GM21447 (cell line): Measurements from ENCODE around the gene MSMB.
"Not testable (repeated sequence)": the region's sequence is repeated elsewhere in the genome, so short reads cannot be mapped to it uniquely, and the experiment has no call there.

Experiments
- ATAC-seq: cut with Tn5 transposase; IDR thresholded peaks from one replicate; pipeline ENCODE4 v1.9.1; 2021; ENCODE audit not compliant: unreplicated experiment

Gene MSMB

DNA sequence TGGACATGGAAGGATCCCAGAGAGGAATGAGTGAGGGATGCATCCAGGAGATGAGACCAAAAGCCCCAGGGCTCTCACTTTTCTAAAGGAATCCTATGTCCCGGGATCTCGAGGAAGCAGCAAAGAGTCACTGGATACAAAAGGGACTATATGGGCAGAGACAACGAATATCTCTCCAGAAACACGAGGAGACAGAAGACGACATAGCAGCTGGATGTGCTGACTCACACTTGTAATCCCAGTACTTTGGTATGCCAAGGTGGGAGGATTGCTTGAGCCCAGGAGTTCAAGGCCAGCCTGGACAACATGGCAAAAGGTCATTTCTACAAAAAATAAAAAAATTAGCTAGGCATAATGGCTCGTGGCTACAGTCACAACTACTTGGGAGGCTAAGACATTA is 24.7 kb upstream of the MSMB start:
- no peak for ATAC-seq

DNA sequence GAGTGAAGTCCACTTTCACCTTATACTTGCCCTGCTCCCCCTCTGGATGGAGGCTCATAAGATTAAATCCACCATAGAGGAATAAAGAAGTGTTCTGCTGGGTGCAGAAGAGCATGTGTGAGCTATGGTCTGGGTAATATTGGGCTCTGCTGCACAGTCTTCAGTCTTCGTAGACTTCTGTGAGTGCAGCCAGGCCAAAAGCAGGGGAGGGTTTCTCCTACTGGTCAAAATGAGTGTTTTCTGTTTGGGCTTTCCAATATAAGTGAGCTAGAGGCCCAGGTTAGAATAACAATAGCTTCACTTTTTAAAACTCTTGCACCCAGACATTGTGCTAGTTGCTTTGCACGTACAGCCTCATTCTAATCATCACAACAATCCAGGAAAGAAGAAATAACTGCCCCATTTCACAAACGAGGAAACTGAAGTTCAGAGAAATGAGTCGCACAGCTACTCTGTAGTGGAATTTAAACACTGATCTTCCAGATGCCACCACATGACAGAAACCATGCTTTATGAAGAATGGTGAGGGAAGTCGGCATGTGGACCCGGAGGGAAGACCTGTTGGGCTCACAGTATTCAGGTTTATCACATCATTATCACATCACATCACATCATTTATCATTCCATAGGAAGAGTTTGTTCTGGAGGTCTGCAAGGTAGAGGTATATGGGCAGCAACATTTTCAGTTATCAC is 23.8 kb upstream of the MSMB start:
- no peak for ATAC-seq

DNA sequence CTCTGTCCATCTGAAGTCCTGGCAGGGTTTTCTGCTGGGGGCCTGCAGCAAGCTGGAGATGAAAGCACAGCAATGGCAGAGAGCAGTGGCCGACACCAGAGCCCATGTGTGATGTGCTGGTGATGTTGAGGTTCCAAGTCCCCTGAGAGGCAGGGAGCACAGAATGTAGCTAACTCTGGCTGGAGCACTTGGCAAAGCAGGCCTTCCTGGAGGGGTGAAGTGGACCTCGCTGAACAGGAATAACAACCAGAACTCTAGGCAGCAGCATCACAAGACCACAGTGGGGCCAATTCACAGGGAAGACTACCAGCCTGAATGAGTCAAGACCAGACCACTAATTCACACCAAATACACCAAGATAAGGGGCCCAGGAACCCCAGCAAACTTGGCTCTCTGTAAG is 22.8 kb upstream of the MSMB start:
- no peak for ATAC-seq

DNA sequence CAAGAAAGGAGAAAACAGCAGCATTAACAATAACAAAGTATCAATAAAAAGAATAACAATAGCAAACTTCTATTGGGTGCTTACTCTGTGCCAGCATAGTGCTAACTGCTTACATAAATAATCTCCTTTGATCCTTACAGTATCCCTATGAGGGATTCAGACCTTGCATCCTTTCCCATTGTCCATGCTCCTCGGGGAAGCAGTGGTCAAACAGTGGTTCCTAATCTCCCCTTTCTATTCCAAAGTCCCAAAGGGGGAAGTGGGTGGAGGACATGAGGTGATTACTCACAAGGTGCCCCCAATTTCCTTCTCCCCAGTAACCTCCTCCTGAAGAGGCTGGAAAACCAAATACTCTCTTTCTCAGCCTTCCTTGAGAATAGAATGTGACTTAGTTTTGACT is 22.0 kb upstream of the MSMB start:
- ATAC-seq: no peak

DNA sequence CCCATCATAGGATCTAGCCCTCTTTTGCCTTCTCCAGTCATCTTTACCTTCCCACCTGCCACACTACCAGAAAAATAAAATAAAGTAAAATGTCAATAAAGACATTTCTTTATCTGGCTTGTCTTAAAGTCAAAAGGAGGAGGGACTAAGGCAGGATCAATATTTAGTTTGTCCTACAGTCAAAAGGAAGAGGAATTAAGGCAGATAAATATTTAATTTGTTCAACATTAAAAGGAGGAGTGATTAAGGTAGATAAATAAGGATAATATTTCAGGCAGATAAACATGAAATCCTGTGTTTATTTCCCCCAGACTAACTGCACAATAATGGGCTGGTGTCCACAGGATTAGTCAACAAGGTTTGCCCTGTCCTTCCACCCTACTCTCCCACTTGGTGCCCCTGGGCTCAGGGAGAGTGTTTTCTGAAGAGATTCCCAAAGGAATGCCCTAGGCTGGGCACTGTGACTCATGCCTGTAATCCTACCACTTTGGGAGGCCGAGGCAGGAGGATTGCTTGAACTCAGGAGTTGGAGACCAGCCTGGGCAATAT is 18.3 kb upstream of the MSMB start:
- no peak for ATAC-seq

DNA sequence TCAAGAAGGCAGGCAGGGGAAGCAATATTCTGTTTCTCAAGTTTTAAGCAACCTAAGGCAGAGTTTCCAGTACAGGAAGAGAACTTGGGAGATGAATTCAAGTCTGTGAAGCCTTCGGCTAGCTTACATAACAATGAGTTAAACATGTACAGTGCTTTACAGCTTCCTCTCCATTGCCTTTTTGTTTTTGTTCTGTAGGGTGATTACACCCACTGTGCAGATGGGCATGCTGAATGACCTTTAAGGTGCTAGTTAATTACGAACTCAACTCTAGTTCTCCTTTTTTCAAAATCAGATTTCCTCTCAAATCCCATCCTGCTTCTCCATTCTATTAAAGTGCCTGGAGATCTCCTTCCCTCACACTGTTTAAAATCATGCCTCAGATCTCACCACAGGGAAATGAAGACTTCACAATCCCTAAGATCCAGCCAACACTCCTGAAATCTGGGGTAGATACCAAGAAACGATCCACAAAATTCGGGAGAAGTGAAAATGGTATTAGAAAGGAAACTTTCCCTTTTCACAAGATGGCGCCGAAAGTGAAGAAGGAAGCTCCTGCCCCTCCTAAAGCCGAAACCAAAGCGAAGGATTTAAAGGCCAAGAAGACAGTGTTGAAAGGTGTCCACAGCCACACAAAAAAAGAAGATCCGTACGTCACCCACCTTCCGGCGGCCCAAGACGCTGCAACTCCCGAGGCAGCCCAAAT is 16.8 kb upstream of the MSMB start:
- ATAC-seq: no peak

DNA sequence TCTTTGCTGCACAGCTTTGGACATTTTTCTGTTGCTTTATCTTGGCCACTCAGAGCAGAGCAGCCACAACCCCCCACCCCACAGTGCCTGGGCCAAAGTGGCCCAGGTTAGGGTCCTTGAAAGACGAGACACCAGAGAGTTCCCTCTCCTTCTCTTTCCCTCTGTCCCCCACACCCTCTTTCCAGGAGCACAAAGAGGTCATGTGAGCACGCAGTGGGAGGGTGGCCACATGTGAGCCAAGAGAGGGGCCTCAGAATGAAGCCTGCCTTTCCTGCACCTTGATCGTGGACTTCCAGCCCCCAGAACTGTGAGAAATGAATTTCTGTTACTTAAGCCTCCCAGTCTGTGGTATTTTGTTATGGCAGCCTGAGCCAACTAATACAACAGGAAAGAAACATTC is 14.6 kb upstream of the MSMB start:
- ATAC-seq: no peak

DNA sequence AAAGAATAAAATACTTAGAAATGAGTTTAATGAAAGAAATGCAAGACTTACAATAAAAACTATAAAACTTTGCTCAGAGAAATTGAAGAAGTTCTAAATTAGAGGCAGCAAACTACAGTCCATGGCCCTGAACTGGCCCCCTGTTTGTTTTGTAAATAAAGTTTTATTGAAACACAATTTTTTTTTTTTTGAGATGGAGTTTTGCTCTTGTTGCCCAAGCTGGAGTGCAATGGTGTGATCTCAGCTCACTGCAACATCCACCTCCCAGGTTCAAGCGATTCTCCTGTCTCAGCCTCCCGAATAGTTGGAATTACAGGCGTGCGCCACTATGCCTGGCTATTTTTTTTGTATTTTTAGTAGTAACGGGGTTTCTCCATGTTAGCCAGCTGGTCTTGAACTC is 11.9 kb upstream of the MSMB start:
- not testable (repeated sequence) for ATAC-seq

DNA sequence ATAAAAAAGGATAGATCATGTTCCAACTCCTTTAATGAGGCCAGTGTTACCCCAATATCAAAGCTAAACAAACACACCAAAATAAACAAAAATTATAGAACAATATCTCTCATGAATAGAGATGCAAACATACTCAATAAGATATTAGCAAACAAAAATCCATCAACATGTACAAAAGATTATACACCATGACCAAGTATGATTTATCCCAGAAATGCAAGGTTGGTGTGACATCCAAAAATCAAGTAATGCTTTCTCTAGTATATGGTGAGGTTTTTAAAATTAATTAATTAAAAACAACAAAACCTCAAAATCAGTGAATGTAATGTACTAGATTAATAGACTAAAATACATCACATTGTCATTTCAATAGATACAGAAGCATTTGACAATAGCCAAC is 11.0 kb upstream of the MSMB start:
- ATAC-seq: no peak

DNA sequence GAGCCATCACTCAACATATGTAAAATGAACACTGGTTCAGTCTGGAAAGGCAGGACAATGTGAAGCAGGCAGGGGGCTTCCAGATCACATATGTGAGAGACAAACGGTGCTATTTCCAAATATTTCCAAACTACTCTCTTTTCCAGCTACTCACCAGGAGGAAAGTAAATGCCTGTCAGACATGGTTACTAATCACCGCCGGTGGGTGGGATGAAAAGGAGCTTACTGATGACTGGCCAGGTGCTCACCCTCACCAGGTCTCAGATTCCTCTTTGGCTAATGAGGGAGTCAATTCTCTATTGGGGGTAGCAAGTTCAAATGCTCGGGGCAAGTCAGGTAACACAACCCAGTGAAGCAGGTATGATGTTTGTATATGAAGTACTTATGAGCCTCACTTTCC is 9.7 kb upstream of the MSMB start:
- ATAC-seq: no peak

DNA sequence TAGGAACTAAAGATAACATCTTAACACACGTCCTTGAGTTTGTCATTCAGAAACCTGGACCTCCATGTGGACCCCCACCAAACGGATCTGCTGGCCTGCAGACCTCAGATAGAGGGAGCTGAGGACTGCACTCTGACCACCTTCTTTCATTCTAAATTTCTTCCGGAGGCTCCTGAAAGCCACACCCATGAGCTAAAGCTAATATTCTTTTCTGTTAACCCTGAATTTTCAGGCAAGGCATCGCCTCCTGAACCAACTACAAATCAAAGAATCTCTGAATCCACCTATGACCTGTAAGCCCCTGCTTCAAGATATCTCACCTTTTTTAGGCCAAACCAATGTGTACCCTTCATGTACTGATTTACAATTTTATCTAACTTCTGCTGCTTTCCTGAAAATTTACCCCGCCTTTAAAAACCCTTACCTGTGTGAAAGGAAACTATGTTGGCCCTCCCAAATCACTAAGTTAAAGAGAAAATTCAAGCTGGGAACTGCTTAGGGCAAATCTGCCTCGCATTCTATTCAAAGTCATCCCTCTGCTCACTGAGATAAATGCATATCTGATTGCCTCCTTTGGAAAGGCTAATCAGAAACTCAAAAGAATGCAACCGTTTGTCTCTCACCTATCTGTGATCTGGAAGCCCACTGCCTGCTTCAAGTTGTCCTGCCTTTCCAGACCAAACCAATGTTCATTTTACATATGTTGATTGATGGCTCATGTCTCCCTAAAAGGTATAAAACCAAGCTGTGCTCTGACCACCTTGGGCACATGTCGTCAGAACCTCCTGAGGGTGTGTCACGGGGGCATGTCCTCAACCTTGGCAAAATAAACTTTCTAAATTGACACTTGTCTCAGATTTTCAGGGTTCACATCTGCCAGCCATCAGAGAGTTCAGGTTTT is 7.7 kb upstream of the MSMB start:
- no peak for ATAC-seq

DNA sequence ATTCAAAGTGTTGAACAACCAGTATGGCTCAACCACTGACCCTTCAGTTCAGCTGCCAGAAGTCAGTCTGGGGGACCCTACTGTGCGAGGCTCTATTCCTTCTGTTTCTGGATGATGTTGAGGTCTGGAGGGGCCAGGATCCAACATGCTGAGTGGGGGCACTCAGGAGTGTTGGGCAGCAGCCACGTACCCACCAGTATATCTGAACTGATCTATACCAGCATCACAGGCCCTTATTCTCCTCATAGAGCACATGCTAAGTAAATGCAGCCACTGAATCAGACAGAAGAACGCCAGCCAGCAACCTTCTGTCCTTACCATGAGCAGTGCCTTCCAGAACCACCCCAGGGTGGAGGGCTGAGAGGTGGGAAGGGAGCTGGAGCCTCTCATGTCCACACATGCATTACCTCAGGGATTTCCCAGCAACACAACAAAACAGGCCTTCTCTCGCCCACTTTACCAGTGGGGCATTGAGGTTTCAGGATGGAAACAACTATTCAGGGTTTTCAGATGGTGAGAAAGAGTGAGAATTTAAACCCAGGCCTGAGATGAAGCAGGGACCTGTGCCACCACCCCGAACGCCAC is 6.8 kb upstream of the MSMB start:
- ATAC-seq: no peak

DNA sequence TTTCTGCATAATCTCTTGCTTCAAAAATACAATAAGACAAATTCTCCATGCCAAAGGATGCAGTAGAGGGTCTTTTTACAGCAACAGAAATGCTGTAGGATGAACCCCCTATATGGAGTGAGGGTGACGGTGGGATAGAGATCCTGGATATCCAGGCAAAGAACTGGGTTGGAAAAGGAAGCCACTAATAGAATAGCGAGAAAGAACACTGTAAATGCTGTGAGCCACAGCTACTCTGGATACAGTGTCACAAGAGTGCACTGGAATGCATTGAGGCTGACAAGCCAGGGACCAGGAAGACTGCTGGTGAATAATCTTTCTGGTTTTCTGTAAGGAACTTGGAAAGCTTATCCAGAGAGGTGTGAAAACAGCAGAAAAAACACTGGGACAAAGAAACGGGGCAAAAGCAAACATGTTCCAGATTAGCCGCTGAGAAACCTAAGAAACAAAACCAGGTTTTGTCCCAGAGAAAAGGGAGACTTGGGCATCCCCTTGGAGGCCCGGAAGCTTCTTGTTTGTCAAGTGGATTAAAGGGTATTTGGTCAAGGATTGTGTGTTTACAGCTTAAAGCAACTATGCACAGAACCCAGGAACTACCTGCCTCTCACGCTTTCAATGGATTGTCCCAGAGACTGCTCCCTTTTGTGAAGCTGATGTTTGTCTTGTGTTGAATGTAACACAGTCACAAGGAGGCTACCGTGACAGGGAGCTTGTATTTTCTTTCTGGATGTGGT is 6.2 kb upstream of the MSMB start:
- no peak for ATAC-seq

DNA sequence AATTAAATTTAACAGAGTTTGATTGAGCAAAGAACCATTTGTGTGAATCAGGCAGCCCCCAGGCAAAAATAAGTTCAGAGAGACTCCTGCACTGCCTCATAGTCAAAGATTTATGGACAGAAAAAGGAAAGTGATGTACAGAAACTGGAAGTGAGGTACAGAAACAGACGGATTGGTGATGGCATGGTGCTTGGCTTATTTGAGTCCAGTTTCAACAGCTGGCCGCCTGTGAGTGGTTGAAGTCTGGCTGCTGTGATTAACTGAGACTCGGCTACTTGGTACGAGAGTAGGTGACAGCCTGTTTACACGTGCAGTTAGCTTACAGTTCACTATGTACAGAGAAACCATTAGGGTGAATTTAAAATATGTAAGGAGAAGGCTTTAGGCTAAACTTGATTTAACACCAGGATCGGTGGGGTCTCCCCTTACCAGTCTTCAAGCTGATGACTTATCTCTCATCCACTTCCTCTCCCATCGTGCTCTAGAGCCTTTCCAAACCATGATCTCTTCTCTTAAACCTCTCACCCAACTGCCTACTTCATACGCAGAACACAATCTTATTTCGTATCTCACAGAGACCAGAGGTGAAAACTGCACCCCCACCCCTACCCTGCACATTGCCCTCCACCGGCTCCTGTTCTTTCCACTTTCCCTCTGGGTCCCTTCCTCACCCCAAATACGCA is 5.0 kb upstream of the MSMB start:
- no peak for ATAC-seq

DNA sequence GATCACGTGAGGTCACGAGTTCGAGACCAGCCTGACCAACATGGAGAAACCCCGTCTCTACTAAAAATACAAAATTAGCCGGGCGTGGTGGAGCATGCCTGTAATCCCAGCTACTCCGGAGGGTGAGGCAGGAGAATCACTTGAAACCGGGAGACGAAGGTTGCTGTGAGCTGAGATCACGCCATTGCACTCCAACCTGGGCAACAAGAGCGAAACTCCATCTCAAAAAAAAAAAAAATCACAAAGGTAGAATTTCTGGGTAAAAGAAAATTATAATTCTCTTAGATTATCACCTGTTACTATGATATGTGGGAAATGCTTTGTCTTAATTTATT is 3.4 kb upstream of the MSMB start:
- ATAC-seq: not testable (repeated sequence)

DNA sequence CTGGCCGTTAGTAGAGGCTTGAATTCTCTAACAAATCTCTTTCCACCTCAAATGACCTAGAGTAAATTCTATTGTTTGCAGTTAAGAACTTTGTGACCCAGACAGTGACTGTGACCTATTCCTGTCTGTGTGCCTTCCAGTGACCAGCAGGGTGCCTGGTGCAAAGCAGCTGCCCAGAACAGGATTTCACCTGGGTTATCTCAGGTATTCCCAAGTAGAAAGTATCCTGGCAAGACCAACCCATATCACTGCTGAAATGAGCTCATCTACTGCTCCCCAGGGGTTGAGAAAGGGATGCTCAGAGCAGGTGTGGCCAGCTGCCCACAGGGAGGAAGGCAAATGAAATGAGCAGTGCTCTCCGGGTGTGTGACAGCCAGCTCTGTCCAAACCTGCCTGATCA is 2.1 kb upstream of the MSMB start:
- ATAC-seq: no peak

DNA sequence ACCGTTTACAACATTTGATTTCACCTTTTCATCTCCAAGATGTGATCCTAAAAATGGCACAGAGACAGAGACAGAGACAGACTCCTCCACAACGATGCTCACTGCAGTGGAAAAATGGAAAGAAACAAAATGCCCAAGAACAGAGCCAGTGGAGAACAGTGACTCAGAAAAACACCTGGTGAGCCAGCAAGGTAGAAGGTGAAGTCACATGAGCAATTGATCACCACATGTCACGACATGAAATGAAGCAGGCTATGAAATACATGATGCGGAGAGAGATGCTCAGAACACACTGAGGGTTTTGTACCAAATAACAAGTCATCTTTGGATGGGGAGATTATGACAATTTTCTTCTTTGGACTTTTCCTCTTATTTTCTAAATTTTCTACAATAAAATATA is 3.5 kb downstream of the MSMB start:
- no peak for ATAC-seq

DNA sequence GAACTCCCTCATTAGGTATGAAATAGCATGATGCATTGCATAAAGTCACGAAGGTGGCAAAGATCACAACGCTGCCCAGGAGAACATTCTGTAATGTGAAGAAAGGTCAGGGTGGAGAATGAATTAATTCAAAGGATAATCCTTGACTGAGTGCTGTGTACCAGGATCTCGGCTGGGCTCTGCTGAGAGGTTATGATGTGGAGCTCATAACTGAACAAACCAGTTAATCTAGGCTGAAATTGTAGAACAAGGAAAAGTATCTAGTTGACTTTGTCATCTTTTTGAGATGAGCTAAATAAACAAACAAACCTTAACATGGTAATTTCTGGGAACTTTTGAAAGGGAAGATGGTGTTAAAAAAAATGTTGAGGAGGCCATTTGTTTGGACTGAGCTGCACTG is 6.1 kb downstream of the MSMB start:
- ATAC-seq: no peak

DNA sequence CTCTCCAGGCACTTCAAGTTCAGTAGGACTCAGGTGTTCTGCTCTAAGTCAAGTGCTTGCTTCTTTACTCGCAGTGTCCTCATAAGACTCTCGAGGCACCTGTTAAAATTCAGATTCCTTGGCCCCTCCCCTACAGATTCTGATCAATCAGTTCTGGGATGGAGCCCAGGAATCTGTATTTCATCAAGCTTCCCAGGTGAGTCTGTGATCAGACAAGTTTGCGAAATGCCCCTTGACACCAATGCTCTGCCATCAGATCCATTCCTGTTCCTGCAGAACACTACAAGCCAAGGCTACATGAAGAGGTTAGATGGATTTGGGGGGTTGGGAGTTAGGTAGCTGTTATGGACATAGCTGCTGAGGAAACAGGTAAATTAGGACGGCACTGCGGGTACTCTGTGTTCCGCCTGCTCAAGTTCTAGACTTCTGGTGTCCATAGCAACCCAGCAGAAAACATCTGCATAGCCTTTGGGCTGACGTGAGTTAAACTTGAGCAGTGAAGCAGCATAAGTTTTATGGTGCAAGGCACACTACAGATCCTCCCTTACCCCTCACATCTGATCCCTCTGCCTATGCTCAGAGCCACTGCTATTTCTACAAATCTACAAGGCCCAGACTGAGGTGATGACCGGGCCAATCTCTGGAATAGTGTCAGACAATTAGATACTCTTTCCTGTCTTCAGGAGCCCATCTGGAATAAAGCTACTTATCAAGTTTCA is 8.8 kb downstream of the MSMB start:
- ATAC-seq: no peak
